Measurements from ENCODE around the gene SYNCRIP.
"Not testable (repeated sequence)": the region's sequence is repeated elsewhere in the genome, so short reads cannot be mapped to it uniquely, and the experiment has no call there.

The SYNCRIP gene

DNA sequence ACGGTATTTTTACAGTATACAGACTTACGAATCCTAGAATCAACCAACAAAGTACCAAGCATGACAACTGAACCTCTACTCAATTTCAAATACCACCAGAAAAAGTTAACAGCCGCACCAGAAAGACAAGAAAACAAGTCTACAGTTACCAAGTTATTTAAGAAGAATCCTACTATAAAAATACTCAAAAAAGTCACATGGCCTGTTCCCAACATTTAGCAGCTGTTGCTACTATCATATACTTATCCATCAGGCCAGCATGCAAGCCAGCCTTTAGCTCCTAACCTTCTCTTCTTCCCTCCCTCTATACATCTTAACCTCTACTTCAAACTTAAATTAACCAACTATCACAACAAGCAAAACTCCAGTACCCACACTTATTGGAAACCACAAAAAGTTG lies 1.9 kb downstream of the SYNCRIP start:
- peak overlapping the region; percentile 96 for H3K4me3 Mint-ChIP-seq
- peaks cover 66% of the 10 kb centered on the region for H3K36me3 Mint-ChIP-seq (ENCODE audit: low read depth)
- H3K27ac Mint-ChIP-seq, result peak overlapping the region; percentile 93
- no peaks in the 10 kb centered on the region for H3K9me3 Mint-ChIP-seq
- H3K4me1 Mint-ChIP-seq (ENCODE audit: low read depth), result peaks cover 66% of the 10 kb centered on the region
- H3K27me3 Mint-ChIP-seq, result no peaks in the 10 kb centered on the region

DNA sequence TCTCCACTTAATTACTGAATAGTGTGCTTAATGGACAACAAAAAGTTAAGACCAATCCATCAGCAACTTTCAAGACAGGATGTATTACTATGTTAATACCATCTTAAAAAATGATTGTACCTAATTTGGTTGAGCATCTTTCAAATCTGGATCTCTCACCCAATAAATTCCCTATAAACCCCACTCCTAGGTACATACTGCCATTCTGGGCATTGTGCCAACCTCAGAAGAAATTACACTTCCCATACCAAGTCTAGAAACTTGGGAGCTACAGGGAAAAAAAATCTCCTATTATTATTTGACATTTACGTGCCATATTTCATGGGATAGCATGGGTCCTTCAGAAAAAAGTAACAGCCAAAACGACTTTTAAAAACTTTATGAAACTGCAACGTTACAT lies 5.1 kb downstream of the SYNCRIP start:
- Mint-ChIP-seq H3K4me3 (peak overlapping the region; percentile 28), H3K36me3 (ENCODE audit: low read depth) (peaks cover 88% of the 10 kb centered on the region), H3K9me3 (no peaks in the 10 kb centered on the region), H3K27ac (peak overlapping the region; percentile 28), H3K4me1 (ENCODE audit: low read depth) (peaks cover 69% of the 10 kb centered on the region), H3K27me3 (no peaks in the 10 kb centered on the region)

DNA sequence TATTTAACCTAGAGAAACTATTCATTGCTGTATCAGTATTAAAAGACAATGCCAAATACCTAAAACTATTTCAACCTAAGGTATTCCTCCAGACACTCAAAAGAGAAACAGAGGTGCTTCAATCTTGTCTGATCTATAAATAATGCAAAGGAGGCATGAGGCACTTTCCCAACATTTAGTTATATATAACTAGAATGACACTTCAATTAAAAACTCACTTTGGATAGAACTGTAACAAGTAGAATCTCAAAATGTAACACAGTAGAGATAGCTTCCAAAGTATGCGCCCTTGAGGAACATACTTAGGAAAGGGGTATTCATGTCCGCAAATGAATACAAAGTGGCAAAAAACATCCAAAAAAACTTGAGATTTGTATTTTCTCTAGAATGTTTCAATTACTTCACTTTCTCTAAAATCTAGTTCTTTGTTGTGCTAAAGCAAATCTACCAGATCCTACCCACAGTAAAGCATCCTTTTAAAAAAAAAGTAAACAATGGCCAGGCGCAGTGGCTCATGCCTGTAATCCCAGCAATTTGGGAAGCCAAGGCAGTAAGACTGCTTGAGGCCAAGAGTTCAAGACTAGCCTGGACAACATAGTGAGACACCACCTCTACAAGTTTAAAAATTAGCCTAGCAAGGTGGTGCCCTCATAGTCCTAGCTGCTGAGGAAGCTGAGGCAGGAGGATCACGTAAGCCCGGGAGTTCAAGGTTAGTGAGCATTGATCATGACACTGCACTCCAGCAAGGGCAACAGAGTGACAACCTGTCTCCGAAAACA lies 10.3 kb downstream of the SYNCRIP start:
- H3K27ac Mint-ChIP-seq, result peak overlapping the region; percentile 36
- H3K36me3 Mint-ChIP-seq (ENCODE audit: low read depth), result peaks cover 88% of the 10 kb centered on the region
- H3K4me3 Mint-ChIP-seq, result no peak overlapping the region
- H3K4me1 Mint-ChIP-seq (ENCODE audit: low read depth), result peaks cover 73% of the 10 kb centered on the region
- H3K27me3 Mint-ChIP-seq, result no peaks in the 10 kb centered on the region
- no peaks in the 10 kb centered on the region for H3K9me3 Mint-ChIP-seq

DNA sequence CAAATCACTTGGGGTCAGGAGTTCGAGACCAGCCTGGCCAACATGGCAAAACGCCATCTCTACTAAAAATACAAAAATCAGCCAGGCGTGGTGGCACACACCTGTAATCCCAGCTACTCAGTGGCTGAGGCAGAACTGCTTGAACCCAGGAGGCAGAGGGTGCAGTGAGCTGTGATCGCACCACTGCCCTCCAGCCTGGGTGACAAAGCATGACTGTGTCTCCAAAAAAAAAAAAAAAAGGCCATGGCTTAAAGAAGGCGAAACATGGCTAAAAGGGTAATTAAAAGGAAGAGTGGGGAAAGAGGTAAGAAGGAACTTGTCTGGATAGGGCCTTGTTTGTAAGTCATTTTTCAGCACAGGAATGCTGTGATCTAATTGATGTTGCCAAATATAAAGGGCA lies 11.6 kb downstream of the SYNCRIP start:
- Mint-ChIP-seq H3K4me1 (ENCODE audit: low read depth) (peaks cover 69% of the 10 kb centered on the region), H3K36me3 (ENCODE audit: low read depth) (peaks cover 88% of the 10 kb centered on the region), H3K27ac (peak overlapping the region; percentile 52)
- H3K4me3 Mint-ChIP-seq, H3K27me3 Mint-ChIP-seq, H3K9me3 Mint-ChIP-seq: not testable (repeated sequence)

DNA sequence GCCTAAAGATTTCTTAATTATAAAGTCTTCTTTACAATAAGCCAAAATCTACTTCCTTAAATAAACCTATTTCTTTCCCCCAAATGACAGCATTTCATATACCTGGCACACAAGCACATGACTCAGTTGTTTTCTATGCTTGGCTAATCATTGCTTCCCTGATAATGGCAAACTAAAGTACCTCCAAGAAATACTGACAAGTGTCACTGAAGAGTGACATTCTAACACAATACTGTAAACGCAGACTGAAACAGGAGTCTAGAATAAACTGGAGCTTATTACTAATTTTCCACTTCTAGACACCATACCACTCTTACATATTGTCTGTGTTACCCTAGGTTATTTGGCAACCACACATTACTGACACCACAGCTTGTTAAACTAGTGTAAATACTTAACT lies 14.3 kb downstream of the SYNCRIP start:
- Mint-ChIP-seq H3K36me3 (ENCODE audit: low read depth) (peaks cover 90% of the 10 kb centered on the region), H3K4me3 (no peak overlapping the region), H3K9me3 (no peaks in the 10 kb centered on the region), H3K4me1 (ENCODE audit: low read depth) (peaks cover 66% of the 10 kb centered on the region), H3K27ac (peak overlapping the region; percentile 83), H3K27me3 (no peaks in the 10 kb centered on the region)

DNA sequence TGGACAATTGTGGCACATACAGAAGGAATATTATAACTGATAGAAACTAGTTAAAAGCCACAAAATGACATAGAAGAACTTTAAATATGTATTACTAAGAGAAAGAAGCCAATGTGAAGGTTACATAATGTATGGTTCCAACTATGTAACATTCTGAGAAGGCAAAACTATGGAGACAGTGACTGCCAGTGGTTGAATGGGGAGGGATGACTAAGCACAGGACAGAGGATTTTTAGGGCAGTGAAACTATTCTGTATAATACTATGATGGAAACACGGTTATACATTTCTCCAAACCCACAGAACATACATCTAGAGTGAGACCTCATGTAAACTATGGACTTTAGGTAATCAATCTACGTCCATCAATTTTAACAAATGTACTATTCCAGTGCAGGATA lies 22.4 kb downstream of the SYNCRIP start:
- peaks cover 97% of the 10 kb centered on the region for H3K36me3 Mint-ChIP-seq (ENCODE audit: low read depth)
- H3K4me3 Mint-ChIP-seq, result no peak overlapping the region
- peak overlapping the region; percentile 1 for H3K27ac Mint-ChIP-seq
- H3K4me1 Mint-ChIP-seq (ENCODE audit: low read depth), result peaks cover 49% of the 10 kb centered on the region
- H3K9me3 Mint-ChIP-seq, result no peaks in the 10 kb centered on the region
- no peaks in the 10 kb centered on the region for H3K27me3 Mint-ChIP-seq

DNA sequence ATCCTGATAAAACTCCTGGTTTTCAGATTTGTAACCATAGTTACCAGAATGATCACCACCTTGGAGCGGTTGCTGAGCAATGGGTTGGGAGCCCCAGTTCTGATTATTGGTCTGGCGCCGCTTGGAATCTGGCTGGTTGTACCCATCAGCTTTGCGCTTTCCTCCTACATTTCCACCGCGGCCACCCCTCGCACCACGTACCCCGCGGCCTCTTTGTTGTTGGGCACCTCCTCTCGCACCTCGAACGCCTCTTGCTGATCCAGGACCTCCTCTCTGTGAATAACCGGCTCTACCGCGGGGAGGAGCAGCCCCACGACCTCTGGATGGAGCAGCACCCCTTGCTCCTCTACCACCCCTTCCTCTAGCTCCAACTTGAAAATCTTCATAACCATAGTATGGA lies 27.9 kb downstream of the SYNCRIP start:
- Mint-ChIP-seq H3K27me3 (no peaks in the 10 kb centered on the region), H3K9me3 (no peaks in the 10 kb centered on the region), H3K4me3 (no peak overlapping the region), H3K36me3 (ENCODE audit: low read depth) (peaks cover 91% of the 10 kb centered on the region), H3K27ac (peak overlapping the region; percentile 33), H3K4me1 (ENCODE audit: low read depth) (peaks cover 22% of the 10 kb centered on the region)

DNA sequence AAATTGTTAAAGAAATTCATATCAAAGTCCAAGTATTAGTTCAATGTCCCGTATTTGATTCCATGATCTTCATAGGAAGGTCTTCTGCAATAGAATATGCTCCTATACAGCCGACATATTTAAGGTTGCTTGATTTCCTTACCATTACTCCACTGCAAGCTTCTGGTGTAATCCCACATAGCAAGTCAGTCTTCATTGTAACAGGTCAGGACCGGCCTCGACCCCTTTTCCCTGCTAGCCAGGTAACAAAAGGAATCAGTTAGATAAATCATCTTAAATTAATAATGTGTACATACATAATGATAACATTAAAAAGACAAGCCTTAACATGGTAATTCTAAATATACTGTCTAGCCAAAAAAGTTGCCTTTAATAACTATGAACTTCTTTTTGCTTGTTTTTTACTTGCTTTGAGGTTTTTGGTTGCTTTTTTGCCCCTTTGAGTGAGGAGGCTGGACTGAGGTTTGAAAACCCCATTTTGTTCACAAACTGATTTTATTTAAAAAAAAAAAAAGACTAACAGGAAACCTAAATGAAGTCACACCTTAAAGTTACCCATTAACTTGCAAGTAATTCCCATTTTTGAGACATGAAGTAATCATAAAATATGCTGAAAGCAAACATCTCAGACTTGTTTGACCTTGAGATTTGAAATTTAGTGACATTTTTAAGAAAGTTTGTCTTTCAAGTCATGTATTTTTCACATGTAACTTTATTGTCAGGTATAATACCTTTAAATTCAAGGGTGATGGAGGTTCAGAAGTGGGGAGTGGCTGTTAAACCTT lies 29.8 kb downstream of the SYNCRIP start:
- Mint-ChIP-seq H3K27ac (peak overlapping the region; percentile 57), H3K4me3 (no peak overlapping the region), H3K4me1 (ENCODE audit: low read depth) (peaks cover 12% of the 10 kb centered on the region), H3K36me3 (ENCODE audit: low read depth) (peaks cover 88% of the 10 kb centered on the region), H3K9me3 (no peaks in the 10 kb centered on the region), H3K27me3 (no peaks in the 10 kb centered on the region)

DNA sequence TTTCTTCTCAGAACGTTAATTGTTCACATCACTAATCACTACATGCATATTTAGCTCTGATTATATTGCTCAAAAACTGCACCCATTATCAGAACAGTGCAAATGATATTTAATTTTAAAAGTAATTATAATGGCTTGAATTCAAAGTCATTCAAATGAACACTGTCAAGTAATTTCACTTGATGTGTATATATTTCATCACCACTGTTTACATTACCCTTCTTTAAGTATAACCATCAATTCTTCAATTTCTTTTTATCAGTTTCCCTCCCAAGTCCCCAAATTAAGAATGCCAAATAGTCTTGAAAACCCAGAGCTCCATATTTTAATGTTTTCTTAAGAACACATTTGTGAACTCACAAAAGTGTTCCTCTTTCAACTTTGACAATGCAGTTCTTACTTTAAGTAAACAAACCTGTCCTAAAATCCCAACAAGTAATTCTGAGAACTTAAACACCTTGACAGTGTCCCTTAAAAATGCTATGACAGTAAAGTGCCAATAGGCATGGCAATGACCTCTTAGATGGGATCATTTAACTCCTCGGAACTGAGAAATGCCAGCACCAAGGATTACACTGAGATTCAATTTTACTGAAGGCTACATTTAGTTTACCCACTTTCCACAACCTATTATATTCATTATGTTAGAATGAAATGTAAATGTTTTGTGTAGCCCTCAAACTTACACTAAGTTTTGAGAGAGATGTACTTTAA lies 32.3 kb downstream of the SYNCRIP start:
- no peak overlapping the region for H3K4me3 Mint-ChIP-seq

DNA sequence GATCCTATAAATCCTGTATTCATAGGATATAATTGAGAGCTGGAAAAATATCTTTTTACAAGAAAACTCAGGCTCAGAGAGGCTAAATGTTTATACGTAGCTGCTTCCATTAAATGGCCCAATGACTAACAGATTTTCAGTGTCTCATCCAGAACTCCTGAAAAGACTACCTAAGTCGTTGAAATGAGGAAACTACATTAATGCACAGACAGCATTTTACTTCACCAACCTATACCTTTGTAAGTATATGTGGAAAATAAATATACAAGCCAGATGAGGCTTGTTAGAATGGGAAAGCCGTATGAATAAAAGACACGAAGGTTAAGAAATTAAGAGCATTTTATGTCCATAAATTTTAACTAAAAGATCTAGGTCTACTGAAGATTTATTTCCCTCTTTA lies 40.6 kb downstream of the SYNCRIP start:
- peaks cover 39% of the 10 kb centered on the region for H3K36me3 Mint-ChIP-seq (ENCODE audit: low read depth)
- H3K9me3 Mint-ChIP-seq, result no peaks in the 10 kb centered on the region
- H3K4me1 Mint-ChIP-seq (ENCODE audit: low read depth), result no peaks in the 10 kb centered on the region
- no peak overlapping the region for H3K27ac Mint-ChIP-seq
- H3K4me3 Mint-ChIP-seq, result no peak overlapping the region
- H3K27me3 Mint-ChIP-seq, result no peaks in the 10 kb centered on the region

More for the DNA sequence above, 32.3 kb downstream of the SYNCRIP start:
- Mint-ChIP-seq H3K9me3 (no peaks in the 10 kb centered on the region), H3K4me1 (ENCODE audit: low read depth) (peaks cover 4% of the 10 kb centered on the region), H3K27me3 (no peaks in the 10 kb centered on the region), H3K36me3 (ENCODE audit: low read depth) (peaks cover 87% of the 10 kb centered on the region), H3K27ac (no peak overlapping the region)

DNA sequence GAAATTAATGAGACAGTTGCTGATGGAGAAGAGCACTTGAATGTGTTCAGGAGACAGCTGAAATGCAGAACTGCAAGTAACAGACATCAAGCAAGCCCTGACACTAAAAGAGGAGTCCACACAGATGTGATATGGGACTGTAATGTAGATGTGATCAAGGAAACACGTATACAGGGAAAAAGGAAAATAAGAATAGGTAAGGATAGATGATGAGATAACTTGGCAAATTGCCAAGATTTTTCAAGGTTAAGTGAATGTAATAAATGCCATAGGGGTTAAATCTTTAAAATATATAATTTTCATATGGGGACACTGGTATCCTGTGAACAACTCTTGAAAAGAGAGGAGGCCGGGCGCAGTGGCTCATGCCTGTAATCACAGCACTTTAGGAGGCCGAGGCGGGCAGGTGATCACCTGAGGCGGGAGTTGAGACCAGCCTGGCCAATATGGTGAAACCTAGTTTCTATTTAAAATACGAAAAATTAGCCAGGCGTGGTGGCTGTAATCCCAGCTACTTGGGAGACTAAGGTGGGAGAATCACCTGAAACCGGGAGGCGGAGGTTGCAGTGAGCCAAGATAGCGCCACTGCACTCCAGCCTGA lies 41.9 kb downstream of the SYNCRIP start:
- Mint-ChIP-seq H3K27me3 (no peaks in the 10 kb centered on the region), H3K36me3 (ENCODE audit: low read depth) (peaks cover 28% of the 10 kb centered on the region), H3K9me3 (no peaks in the 10 kb centered on the region), H3K27ac (no peak overlapping the region), H3K4me1 (ENCODE audit: low read depth) (no peaks in the 10 kb centered on the region), H3K4me3 (no peak overlapping the region)

DNA sequence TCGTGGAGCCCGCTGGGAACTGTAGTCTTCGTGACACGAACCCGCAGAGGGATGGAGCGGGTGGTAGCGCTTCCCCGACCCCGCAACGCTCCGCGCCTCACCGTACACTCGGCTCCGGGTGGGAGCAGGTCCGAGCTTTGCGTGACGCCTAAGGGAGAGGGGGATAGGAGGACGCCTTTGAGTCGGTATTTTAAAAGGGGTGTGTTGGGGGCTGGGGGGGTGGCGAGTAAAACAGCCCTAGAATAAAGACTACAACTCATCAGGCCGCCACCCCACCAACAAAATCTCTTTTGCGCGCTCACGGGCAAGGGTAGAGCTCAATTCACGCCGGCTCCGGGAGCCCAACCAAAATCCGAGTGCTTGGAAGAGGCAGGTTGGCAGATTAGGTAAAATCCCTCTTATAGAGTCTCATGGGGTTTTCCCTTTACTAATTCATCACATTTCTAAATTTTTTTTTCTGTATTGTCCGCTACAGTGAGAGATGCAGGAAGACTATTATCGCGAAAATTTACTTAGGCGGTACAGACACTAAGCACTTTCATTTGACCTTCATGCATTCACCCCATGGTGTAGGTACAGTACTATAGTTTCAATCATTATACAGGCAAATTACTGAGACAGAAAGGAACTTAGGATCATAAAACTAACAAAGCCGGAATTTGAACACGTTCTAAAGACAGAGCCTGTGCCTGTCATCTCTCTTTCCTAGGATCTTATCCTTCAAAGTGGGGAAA lies 48.3 kb downstream of the SYNCRIP start:
- H3K27me3 Mint-ChIP-seq, result no peaks in the 10 kb centered on the region
- H3K27ac Mint-ChIP-seq, result peak overlapping the region; percentile 94
- H3K36me3 Mint-ChIP-seq (ENCODE audit: low read depth), result peaks cover 18% of the 10 kb centered on the region
- H3K4me1 Mint-ChIP-seq (ENCODE audit: low read depth), result peaks cover 42% of the 10 kb centered on the region
- H3K9me3 Mint-ChIP-seq, result peaks cover 5% of the 10 kb centered on the region
- H3K4me3 Mint-ChIP-seq, result peak overlapping the region; percentile 96

DNA sequence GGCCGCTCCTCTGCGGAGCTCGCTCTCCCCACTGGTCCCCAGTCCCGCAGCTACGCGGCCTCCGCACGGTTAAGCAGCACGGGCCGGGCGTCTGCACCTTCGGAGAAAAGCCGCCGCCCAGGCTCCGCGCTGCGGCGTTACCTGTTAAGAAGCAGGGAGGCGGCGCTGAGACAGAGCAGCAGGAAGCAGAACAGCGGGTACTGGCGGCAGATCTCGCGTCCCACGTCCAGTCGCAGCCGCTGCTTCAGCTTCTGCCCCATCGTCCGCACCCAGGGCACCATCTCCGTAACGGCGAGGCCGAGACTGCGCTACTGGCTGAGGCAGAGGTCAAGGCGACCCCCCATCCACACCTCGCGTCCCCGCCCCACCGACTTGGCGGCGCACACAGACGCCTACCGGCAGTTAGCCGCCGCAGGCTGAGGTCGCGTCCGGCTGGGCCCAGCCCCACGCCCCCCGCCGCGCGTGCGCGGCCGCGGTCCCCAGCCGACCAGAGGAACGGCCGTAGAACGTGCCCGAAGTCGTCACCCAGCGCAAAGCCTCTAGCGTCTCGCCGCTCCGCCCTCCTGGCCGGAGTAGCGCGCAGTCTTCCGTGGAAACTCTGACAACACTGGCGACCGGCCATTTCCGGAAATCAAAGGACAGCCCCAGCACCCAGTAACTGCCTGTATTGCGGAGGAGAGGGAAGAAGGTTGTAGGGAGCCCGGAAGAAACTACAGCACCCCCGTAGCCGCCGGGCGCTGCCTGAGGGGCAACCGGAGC lies 49.1 kb downstream of the SYNCRIP start, which contains the start of gene SNX14:
Gene SNX14 (minus strand): TSS at position 421 of the 759 bp plus-strand sequence. CDS start 140 bp downstream, at position 281.
- peaks cover 46% of the 10 kb centered on the region for H3K4me1 Mint-ChIP-seq (ENCODE audit: low read depth)
- H3K36me3 Mint-ChIP-seq (ENCODE audit: low read depth), result peaks cover 24% of the 10 kb centered on the region

More for the DNA sequence above, 49.1 kb downstream of the SYNCRIP start, which contains the start of gene SNX14:
- Mint-ChIP-seq H3K27ac (peak within 1 kb of the TSS; percentile 94), H3K9me3 (peaks cover 5% of the 10 kb centered on the region), H3K27me3 (no peaks in the 10 kb centered on the region), H3K4me3 (peak within 1 kb of the TSS; percentile 96)
